B cell (primary cell): ENCODE results near the gene NOTUM. TPM values are rescaled to one million over a fixed set of nuclear protein-coding genes. Genes with fewer than 3 reads are reported as not detected.
"Not testable (repeated sequence)": the region's sequence is repeated elsewhere in the genome, so short reads cannot be mapped to it uniquely, and the experiment has no call there.

Experiments
- ATAC-seq: fragments of 200-7000 bp; cut with Tn5 transposase; one replicate; pipeline ENCODE4 v1.10.0; 2021; ENCODE audit warnings: low read depth, mild to moderate bottlenecking, moderate number of reproducible peaks, moderate library complexity
- CTCF ChIA-PET: fragments of 350-600 bp; sonication (Branson Sonifier 250); formaldehyde crosslinking; loops from one replicate; lab custom pipeline; 2021; ENCODE audit warnings: antibody characterized with exemption, inconsistent platforms; lab: Charles Lee
- POLR2A ChIA-PET: fragments of 350-600 bp; sonication (Branson Sonifier 250); formaldehyde crosslinking; loops from one replicate; lab custom pipeline; 2021; ENCODE audit warnings: antibody characterized with exemption; lab: Charles Lee
- DNase-seq: peaks from one replicate; pipeline ENCODE4 v3.0.0; 2013
- H2AFZ ChIP-seq: 2 replicates; pipeline ENCODE4 v1.6.1; 2012; ENCODE audit warnings: mild to moderate bottlenecking, low read depth, low read length; ENCODE audit not compliant: insufficient read depth, poor library complexity, severe bottlenecking
- H3K27ac ChIP-seq, 2 donors: 1 replicate in 1 of 2; 2 replicates in 1 of 2; pipeline ENCODE4 v1.5.1; 2012 to 2013; ENCODE audit warnings: low read length in 2 of 2, mild to moderate bottlenecking in 2 of 2, moderate library complexity in 1 of 2
- H3K27me3 ChIP-seq, 4 experiments: fragments of 200-600 bp in 1 of 4; sonication (generic) in 1 of 4; replicated peaks in 1 of 4; 1 replicate in 2 of 4; 2 replicates in 2 of 4; pipeline versions ENCODE4 v1.6.1 to v1.7.0; 2013 to 2016; ENCODE audit warnings: low read length in 3 of 4, mild to moderate bottlenecking in 2 of 4, mixed read lengths in 1 of 4, moderate library complexity in 1 of 4; ENCODE audit not compliant: insufficient read depth in 4 of 4, control insufficient read depth in 3 of 4; ENCODE audit errors: control extremely low read depth in 1 of 4
- H3K36me3 ChIP-seq, 2 experiments: replicated peaks in 1 of 2; 1 replicate in 1 of 2; 2 replicates in 1 of 2; pipeline versions ENCODE4 v1.6.1 to v1.7.1; 2013; ENCODE audit warnings: low read length in 1 of 2; ENCODE audit not compliant: insufficient read depth in 2 of 2, control insufficient read depth in 1 of 2; ENCODE audit errors: control extremely low read depth in 1 of 2, extremely low read depth in 1 of 2
- H3K4me1 ChIP-seq, 2 donors: fragments of 200-600 bp in 1 of 2; sonication (generic) in 1 of 2; 1 replicate in 1 of 2; 2 replicates in 1 of 2; pipeline versions ENCODE4 v1.5.1 to v1.6.1; 2013 to 2017; ENCODE audit warnings: low read length in 2 of 2; ENCODE audit not compliant: control insufficient read depth in 2 of 2, insufficient read depth in 2 of 2
- H3K4me2 ChIP-seq: replicated peaks from 2 replicates; pipeline ENCODE3; 2012; ENCODE audit warnings: mild to moderate bottlenecking, low read depth, low read length; ENCODE audit not compliant: poor library complexity, severe bottlenecking
- H3K4me3 ChIP-seq, 5 experiments: fragments of 200-600 bp in 1 of 5; sonication (generic) in 1 of 5; 1 replicate in 3 of 5; 2 replicates in 2 of 5; pipeline versions ENCODE4 v1.5.1 to v1.7.0; 2011 to 2016; ENCODE audit warnings: low read length in 4 of 5, mild to moderate bottlenecking in 4 of 5, low read depth in 2 of 5, control low read depth in 1 of 5, moderate library complexity in 1 of 5; ENCODE audit not compliant: insufficient read depth in 1 of 5; ENCODE audit errors: control extremely low read depth in 1 of 5, extremely low read depth in 1 of 5
- H3K79me2 ChIP-seq: fragments of 200-600 bp; sonication (generic); one replicate; pipeline ENCODE4 v1.6.0; 2016; ENCODE audit warnings: low read length; ENCODE audit not compliant: control insufficient read depth, insufficient read depth
- H3K9ac ChIP-seq: fragments of 200-600 bp; sonication (generic); 2 replicates; pipeline ENCODE4 v1.6.1; 2017; ENCODE audit warnings: mild to moderate bottlenecking, low read length, moderate library complexity
- H3K9me3 ChIP-seq, 3 donors: one replicate each; pipeline versions ENCODE4 v1.6.1 to v1.7.1; 2013; ENCODE audit warnings: low read length in 2 of 3; ENCODE audit not compliant: control insufficient read depth in 2 of 3, insufficient read depth in 1 of 3; ENCODE audit errors: control extremely low read depth in 1 of 3
- H4K20me1 ChIP-seq: 2 replicates; pipeline ENCODE4 v1.6.0; 2012; ENCODE audit warnings: mild to moderate bottlenecking, low read length; ENCODE audit not compliant: insufficient read depth, control insufficient read depth, poor library complexity, severe bottlenecking
- H3K27ac Mint-ChIP-seq: one replicate; pipeline ENCODE4 v1.8.0; 2021; ENCODE audit warnings: mixed read lengths
- H3K27me3 Mint-ChIP-seq: one replicate; pipeline ENCODE4 v1.8.0; 2021; ENCODE audit warnings: mixed read lengths
- H3K4me1 Mint-ChIP-seq: one replicate; pipeline ENCODE4 v1.8.0; 2021; ENCODE audit warnings: mixed read lengths
- H3K4me3 Mint-ChIP-seq: one replicate; pipeline ENCODE4 v1.8.0; 2021; ENCODE audit warnings: mixed read lengths
- H3K9me3 Mint-ChIP-seq: one replicate; pipeline ENCODE4 v1.8.0; 2022; ENCODE audit warnings: mixed read lengths; ENCODE audit not compliant: insufficient read depth
- CTCF ChIP-seq: fragments of 200-600 bp; IDR thresholded peaks from one replicate; pipeline ENCODE4 v1.8.0; 2022; ENCODE audit warnings: antibody characterized with exemption, mild to moderate bottlenecking
- EZH2 ChIP-seq: IDR thresholded peaks from 2 replicates; pipeline ENCODE4 v1.6.1; 2012; ENCODE audit warnings: borderline replicate concordance, low read depth, mild to moderate bottlenecking, moderate library complexity, low read length; ENCODE audit not compliant: insufficient read depth, poor library complexity, severe bottlenecking
- WGBS: methylation state at CpG from one replicate; pipeline ENCODE4 v1.1.5; 2013; ENCODE audit warnings: missing lambda C conversion rate; ENCODE audit not compliant: insufficient coverage; 5-methylcytosine and 5-hydroxymethylcytosine counted together
- intact Hi-C: fragments of 100-400 bp; cut with micrococcal nuclease; formaldehyde crosslinking; loops from one replicate; pipeline ENCODE4 v1.10.0; 2022
- polyA plus RNA-seq: library from polyadenylated mRNA; depleted of rRNA; stranded (reverse); fragments of >200 nt; gene quantifications from 2 replicates; pipeline ENCODE4 v1.2.3, GENCODE V29; 2012
- total RNA-seq, 2 donors: library from RNA; stranded (reverse); fragments of 120-200 nt in 1 of 2; gene quantifications; 1 replicate in 1 of 2; 2 replicates in 1 of 2; pipeline versions ENCODE4 v1.2.3 to v1.2.4, GENCODE V29; 2013 to 2022

Gene NOTUM
- total and polyA plus RNA-seq, 2 donors (not counting 1 experiment from before 2014, with no cell fraction given), result not detected

GRCh38 chr17:81983011-81983638, 22.1 kb upstream of the NOTUM start:
- TF ChIP-seq EZH2, result no peak
- no peak for TF ChIP-seq CTCF
- Mint-ChIP-seq H3K4me1 (peaks cover 26% of the 10 kb centered on the region), H3K9me3 (no peaks in the 10 kb centered on the region), H3K4me3 (no peak overlapping the region), H3K27ac (peak overlapping the region; percentile 26), H3K27me3 (no peaks in the 10 kb centered on the region)
- intact Hi-C loops, result no loop called here
- no peaks in the 10 kb centered on the region for H3K27me3 ChIP-seq
- no peak overlapping the region for H3K27ac ChIP-seq
- ATAC-seq (no peak), DNase-seq (no peak)
- no peak overlapping the region for H2AFZ ChIP-seq
- WGBS, result 97% methylated on average over 35 of the region's 35 CpGs
- H3K9me3 ChIP-seq, result peaks cover 0 to 7% (median 0%) of the 10 kb centered on the region in 3 donors
- no peak overlapping the region for H3K9ac ChIP-seq
- no peak overlapping the region for H3K4me3 ChIP-seq
- CTCF ChIA-PET, result interaction anchor here (1.3 kb wide), 1 partner anchor 23 kb away, joined by 5 read pairs; the partner anchor contains the start of gene NOTUM
- POLR2A ChIA-PET, result interaction anchor here (0.6 to 0.7 kb wide), 3 partner anchors 37 to 169 kb away, joined by 5 to 8 read pairs (median 5); no protein-coding TSS in a partner anchor
- H3K4me2 ChIP-seq, result peak overlapping the region; percentile 25
- peaks cover 26% of the 10 kb centered on the region for H4K20me1 ChIP-seq
- peaks cover 18 to 28% of the 10 kb centered on the region in 2 donors for H3K4me1 ChIP-seq
- peaks cover 0 to 24% of the 10 kb centered on the region in 2 experiments for H3K36me3 ChIP-seq
- peaks cover 55% of the 10 kb centered on the region for H3K79me2 ChIP-seq

- intact Hi-C loops, H3K27me3 Mint-ChIP-seq, H3K9me3 ChIP-seq, H3K4me2 ChIP-seq, H2AFZ ChIP-seq, H3K27ac ChIP-seq, H3K27ac Mint-ChIP-seq, H3K9ac ChIP-seq, ATAC-seq, H3K4me3 ChIP-seq, H3K9me3 Mint-ChIP-seq, H3K4me3 Mint-ChIP-seq, H3K27me3 ChIP-seq, CTCF ChIA-PET, DNase-seq: not testable (repeated sequence)
- peaks cover 16% of the 10 kb centered on the region for H4K20me1 ChIP-seq
- peaks cover 31% of the 10 kb centered on the region for H3K4me1 Mint-ChIP-seq
- 96% methylated on average over 12 of the region's 12 CpGs for WGBS
- H3K79me2 ChIP-seq, result peaks cover 50% of the 10 kb centered on the region
- H3K36me3 ChIP-seq, result peaks cover 0 to 21% of the 10 kb centered on the region in 2 experiments
- POLR2A ChIA-PET, result interaction anchor here (0.7 to 1.0 kb wide), 2 partner anchors 13 to 54 kb away, joined by 3 read pairs; no protein-coding TSS in a partner anchor
- peaks cover 23 to 34% of the 10 kb centered on the region in 2 donors for H3K4me1 ChIP-seq
Observed at GRCh38 chr17:81981511-81981910, 20.5 kb upstream of the NOTUM start.
